Endothelial cell of umbilical vein (primary cell): ENCODE measurements around the gene FA2H.

Experiments used
- CTCF ChIP-seq, 2 donors: IDR thresholded peaks; 1 replicate in 1 of 2; 2 replicates in 1 of 2; pipeline ENCODE4 v1.5.1; 2011; ENCODE audit warnings: low read length in 2 of 2, mild to moderate bottlenecking in 2 of 2, moderate library complexity in 2 of 2, control low read depth in 1 of 2, inconsistent platforms in 1 of 2, low read depth in 1 of 2; ENCODE audit not compliant: insufficient read depth in 1 of 2; ENCODE audit errors: extremely low read depth in 1 of 2
- EZH2 ChIP-seq: IDR thresholded peaks from 2 replicates; pipeline ENCODE4 v1.6.1; 2012; ENCODE audit warnings: borderline replicate concordance, low read depth, mild to moderate bottlenecking, moderate library complexity, low read length, inconsistent platforms; ENCODE audit not compliant: severe bottlenecking
- FOS ChIP-seq: IDR thresholded peaks from 2 replicates; pipeline ENCODE4 v1.6.1; 2011; ENCODE audit warnings: mild to moderate bottlenecking, low read length, moderate library complexity, borderline replicate concordance; ENCODE audit not compliant: insufficient read depth
- GATA2 ChIP-seq: IDR thresholded peaks from 2 replicates; pipeline ENCODE4 v1.7.0; 2011; ENCODE audit warnings: low read depth, mild to moderate bottlenecking, moderate library complexity, mixed read lengths, low read length; ENCODE audit not compliant: insufficient read length, insufficient read depth
- JUN ChIP-seq: IDR thresholded peaks from 2 replicates; pipeline ENCODE4 v1.6.1; 2011; ENCODE audit warnings: borderline replicate concordance, low read depth; ENCODE audit not compliant: insufficient read length, insufficient read depth
- MAX ChIP-seq: IDR thresholded peaks from 2 replicates; pipeline ENCODE4 v1.6.1; 2011; ENCODE audit not compliant: insufficient read depth, insufficient read length
- MYC ChIP-seq: IDR thresholded peaks from one replicate; pipeline ENCODE4 v1.6.1; 2011; ENCODE audit warnings: mild to moderate bottlenecking, low read depth, low read length
- POLR2A ChIP-seq: IDR thresholded peaks from 2 replicates; pipeline ENCODE4 v1.6.1; 2012; ENCODE audit warnings: low read depth, mild to moderate bottlenecking, control low read depth, low read length
- POLR2AphosphoS5 ChIP-seq: IDR thresholded peaks from 2 replicates; pipeline ENCODE4 v1.6.1; 2012; ENCODE audit warnings: low read depth, mild to moderate bottlenecking, control low read depth, low read length, moderate library complexity; ENCODE audit not compliant: insufficient read depth

DNA sequence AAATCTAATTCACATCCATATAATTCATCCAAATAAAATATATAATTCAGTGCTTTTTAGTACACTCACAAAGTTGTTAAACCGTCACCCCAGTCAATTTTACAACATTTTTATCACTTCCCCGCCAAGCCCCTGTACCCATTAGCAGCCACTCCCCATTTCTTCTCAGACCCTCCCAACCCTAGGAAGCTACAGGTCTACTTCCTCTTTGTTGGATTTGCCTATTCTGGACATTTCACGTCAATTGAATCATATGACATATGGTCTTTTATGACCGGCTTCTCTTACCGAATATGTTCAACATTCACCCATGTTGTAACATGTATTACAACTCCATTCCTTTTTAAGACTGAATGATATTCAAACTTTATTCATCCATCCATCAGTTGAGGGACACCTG lies 54.0 kb downstream of the FA2H start:
- TF ChIP-seq EZH2 (no peak), CTCF (IDR thresholded peaks at IDR 0.05; ENCODE audit: extremely low read depth in 1 of 2, insufficient read depth in 1 of 2, low read depth in 1 of 2, low read length in 2 of 2) (no peak), POLR2AphosphoS5 (no peak), POLR2A (no peak), JUN (no peak), MYC (no peak), FOS (no peak), MAX (no peak), GATA2 (no peak)
